K562 (cell line): ENCODE measurements around the gene NEU1. TPM values are rescaled to one million over a fixed set of nuclear protein-coding genes. Genes with fewer than 3 reads are reported as not detected.
A peak's percentile ranks its signal among the peaks of the same experiment; 100 is the strongest.

Source experiments
- ARID2 ChIP-seq: fragments of 450-650 bp; IDR thresholded peaks from 2 replicates; pipeline ENCODE4 v1.6.1; 2017; ENCODE audit warnings: antibody characterized with exemption, mild to moderate bottlenecking
- ARID4B ChIP-seq: sonication (generic); formaldehyde crosslinking; IDR thresholded peaks from 2 replicates; pipeline ENCODE4 v1.8.0; 2022; ENCODE audit warnings: mild to moderate bottlenecking, missing genetic modification reagents
- CHD1 ChIP-seq: fragments of 200-600 bp; sonication (generic); IDR thresholded peaks from one replicate; pipeline ENCODE4 v1.6.1; 2012; ENCODE audit warnings: mild to moderate bottlenecking, moderate library complexity, low read length, inconsistent platforms
- FIP1L1 ChIP-seq: fragments of 200-400 bp; formaldehyde crosslinking; IDR thresholded peaks from 2 replicates; pipeline ENCODE4 v1.6.1; 2018; ENCODE audit warnings: mild to moderate bottlenecking, low read depth, low read length; ENCODE audit not compliant: poor library complexity, severe bottlenecking
- GABPA ChIP-seq: fragments of 200-800 bp; sonication (Bioruptor generic); conservative IDR thresholded peaks from 2 replicates; pipeline ENCODE4 v1.6.1; 2016; ENCODE audit warnings: low read depth, missing genetic modification characterization, missing compliant biosample characterization
- GTF2A2 ChIP-seq: IDR thresholded peaks from 2 replicates; pipeline ENCODE4 v1.6.1; 2016; ENCODE audit warnings: mild to moderate bottlenecking, missing genetic modification characterization, missing compliant biosample characterization
- KAT7 ChIP-seq: sonication (generic); formaldehyde crosslinking; IDR thresholded peaks from 2 replicates; pipeline ENCODE4 v1.8.0; 2022; ENCODE audit warnings: missing genetic modification reagents, mild to moderate bottlenecking, borderline replicate concordance
- KDM4B ChIP-seq, 2 experiments: fragments of 450-650 bp in 1 of 2; sonication (generic) in 1 of 2; IDR thresholded peaks; 2 replicates each; pipeline ENCODE4 v1.6.1; 2016 to 2017; ENCODE audit warnings: borderline replicate concordance in 2 of 2, antibody characterized with exemption in 1 of 2, low read depth in 1 of 2, mild to moderate bottlenecking in 1 of 2
- KLF16 ChIP-seq: IDR thresholded peaks from 2 replicates; pipeline ENCODE4 v1.6.1; 2016; ENCODE audit warnings: antibody characterized with exemption
- MTA2 ChIP-seq: fragments of 450-650 bp; IDR thresholded peaks from 2 replicates; pipeline ENCODE4 v1.6.1; 2016; ENCODE audit warnings: low read depth
- RBM15 ChIP-seq: fragments of 200-400 bp; formaldehyde crosslinking; IDR thresholded peaks from 2 replicates; pipeline ENCODE4 v1.6.1; 2018; ENCODE audit warnings: mild to moderate bottlenecking, low read length, moderate library complexity; ENCODE audit not compliant: insufficient read depth
- RBM25 ChIP-seq: fragments of 200-400 bp; formaldehyde crosslinking; IDR thresholded peaks from 2 replicates; pipeline ENCODE4 v1.6.1; 2018; ENCODE audit warnings: low read length, low read depth, moderate library complexity; ENCODE audit not compliant: severe bottlenecking
- SAFB2 ChIP-seq: fragments of 200-400 bp; formaldehyde crosslinking; IDR thresholded peaks from 2 replicates; pipeline ENCODE4 v1.6.1; 2018; ENCODE audit warnings: borderline replicate concordance, low read length, low read depth, moderate library complexity; ENCODE audit not compliant: severe bottlenecking
- SLC30A9 ChIP-seq: fragments of 250-450 bp; sonication (Bioruptor Pico); IDR thresholded peaks from 2 replicates; pipeline ENCODE4 v1.8.0; 2022; ENCODE audit warnings: mild to moderate bottlenecking, moderate library complexity
- SMARCE1 ChIP-seq: fragments of 450-650 bp; IDR thresholded peaks from 2 replicates; pipeline ENCODE4 v1.7.1; 2016; ENCODE audit warnings: mild to moderate bottlenecking
- STAG1 ChIP-seq: sonication (generic); formaldehyde crosslinking; IDR thresholded peaks from 2 replicates; pipeline ENCODE4 v1.5.0; 2020; ENCODE audit warnings: missing genetic modification reagents, borderline replicate concordance
- TAF15 ChIP-seq: fragments of 200-400 bp; formaldehyde crosslinking; IDR thresholded peaks from 2 replicates; pipeline ENCODE4 v1.6.1; 2017; ENCODE audit warnings: mild to moderate bottlenecking, low read depth, low read length, moderate library complexity
- ZBED1 ChIP-seq: IDR thresholded peaks from 2 replicates; pipeline ENCODE4 v1.6.1; 2014
- ZNF589 ChIP-seq: fragments of 200-800 bp; sonication (Bioruptor generic); IDR thresholded peaks from 2 replicates; pipeline ENCODE4 v1.6.1; 2016; ENCODE audit warnings: low read depth, missing genetic modification characterization, missing compliant biosample characterization
- polyA plus RNA-seq, 8 experiments: library from polyadenylated mRNA; depleted of rRNA in 4 of 8; stranded (reverse) in 5 of 8; unstranded in 3 of 8; fragments of >200 nt; fragmentation: Nextera tagmentation in 2 of 8; fragmentation: Illumina TruSeq in 1 of 8; extraction: Ambion mirVana in 2 of 8; extraction: Trizol in 1 of 8; gene quantifications; 2 replicates each; pipeline versions ENCODE4 v1.2.1 to v1.2.3, GENCODE V29; 2011 to 2014; ENCODE audit warnings: inconsistent platforms in 1 of 8, missing spikeins in 1 of 8
- total RNA-seq, 7 experiments: library from RNA; depleted of rRNA in 6 of 7; stranded (reverse); fragments of >200 nt in 6 of 7; fragmentation: Illumina TruSeq in 2 of 7; extraction: Trizol in 2 of 7; gene quantifications; 2 replicates each; pipeline versions ENCODE4 v1.2.1 to v1.2.3, GENCODE V29; 2011 to 2021; ENCODE audit warnings: low replicate concordance in 1 of 7
- TF ChIP-seq, protein P1 (sequence below): sonication (generic); formaldehyde crosslinking; IDR thresholded peaks from 2 replicates; pipeline ENCODE4 v1.8.0; 2022; ENCODE audit warnings: missing genetic modification reagents, mild to moderate bottlenecking, borderline replicate concordance

Gene NEU1
- total and polyA plus RNA-seq, 9 of the 15 experiments (the other 6 are each of a cell fraction or from before 2014, with no cell fraction given) = 14.8 to 67.8 (median 51.0) TPM

DNA sequence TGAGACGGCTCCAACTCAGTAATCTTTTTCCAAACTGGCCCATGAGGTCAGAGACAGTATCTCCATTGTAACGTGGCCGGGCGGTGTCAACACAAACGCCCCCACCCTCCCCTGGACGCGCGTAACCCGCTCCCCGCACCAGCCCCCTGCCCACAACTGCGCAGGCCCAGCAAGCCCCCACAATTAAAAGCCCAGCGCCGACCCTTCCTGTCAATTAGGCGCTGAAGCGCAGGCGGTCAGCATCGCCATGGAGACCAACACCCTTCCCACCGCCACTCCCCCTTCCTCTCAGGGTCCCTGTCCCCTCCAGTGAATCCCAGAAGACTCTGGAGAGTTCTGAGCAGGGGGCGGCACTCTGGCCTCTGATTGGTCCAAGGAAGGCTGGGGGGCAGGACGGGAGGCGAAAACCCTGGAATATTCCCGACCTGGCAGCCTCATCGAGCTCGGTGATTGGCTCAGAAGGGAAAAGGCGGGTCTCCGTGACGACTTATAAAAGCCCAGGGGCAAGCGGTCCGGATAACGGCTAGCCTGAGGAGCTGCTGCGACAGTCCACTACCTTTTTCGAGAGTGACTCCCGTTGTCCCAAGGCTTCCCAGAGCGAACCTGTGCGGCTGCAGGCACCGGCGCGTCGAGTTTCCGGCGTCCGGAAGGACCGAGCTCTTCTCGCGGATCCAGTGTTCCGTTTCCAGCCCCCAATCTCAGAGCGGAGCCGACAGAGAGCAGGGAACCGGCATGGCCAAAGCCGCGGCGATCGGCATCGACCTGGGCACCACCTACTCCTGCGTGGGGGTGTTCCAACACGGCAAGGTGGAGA lies 47.4 kb downstream of the NEU1 start, which contains the start of the genes HSPA1A and HSPA1L (continued):
- TF ChIP-seq FIP1L1 = peak; percentile 84
- TF ChIP-seq SLC30A9 (CRISPR knock-in tag) = no peak
- peak; percentile 96 for TF ChIP-seq GTF2A2 (tag)
- TF ChIP-seq MTA2 = no peak
- TF ChIP-seq GABPA (tag) = no peak
- TF ChIP-seq SMARCE1 = peak; percentile 46; the same call in 1 of the 2 replicates
- TF ChIP-seq KLF16 = 0 out of 2 replicates have a peak, but pooled peaks have one; percentile 2
- TF ChIP-seq RBM15 = no peak
- no peak for TF ChIP-seq KDM4B (IDR thresholded peaks at IDR 0.05; ENCODE audit: borderline replicate concordance in 2 of 2, low read depth in 1 of 2)
- peak; percentile 99 for TF ChIP-seq KAT7
- peak; percentile 75 for TF ChIP-seq RBM25
- TF ChIP-seq ARID4B (CRISPR knock-in tag) = peak; percentile 82
- no peak for TF ChIP-seq STAG1 (CRISPR knock-in tag)
- TF ChIP-seq SAFB2 = no peak
- TF ChIP-seq ZBED1 = peak; percentile 97; the same call in 1 of the 2 replicates
- TF ChIP-seq, protein P1, sequence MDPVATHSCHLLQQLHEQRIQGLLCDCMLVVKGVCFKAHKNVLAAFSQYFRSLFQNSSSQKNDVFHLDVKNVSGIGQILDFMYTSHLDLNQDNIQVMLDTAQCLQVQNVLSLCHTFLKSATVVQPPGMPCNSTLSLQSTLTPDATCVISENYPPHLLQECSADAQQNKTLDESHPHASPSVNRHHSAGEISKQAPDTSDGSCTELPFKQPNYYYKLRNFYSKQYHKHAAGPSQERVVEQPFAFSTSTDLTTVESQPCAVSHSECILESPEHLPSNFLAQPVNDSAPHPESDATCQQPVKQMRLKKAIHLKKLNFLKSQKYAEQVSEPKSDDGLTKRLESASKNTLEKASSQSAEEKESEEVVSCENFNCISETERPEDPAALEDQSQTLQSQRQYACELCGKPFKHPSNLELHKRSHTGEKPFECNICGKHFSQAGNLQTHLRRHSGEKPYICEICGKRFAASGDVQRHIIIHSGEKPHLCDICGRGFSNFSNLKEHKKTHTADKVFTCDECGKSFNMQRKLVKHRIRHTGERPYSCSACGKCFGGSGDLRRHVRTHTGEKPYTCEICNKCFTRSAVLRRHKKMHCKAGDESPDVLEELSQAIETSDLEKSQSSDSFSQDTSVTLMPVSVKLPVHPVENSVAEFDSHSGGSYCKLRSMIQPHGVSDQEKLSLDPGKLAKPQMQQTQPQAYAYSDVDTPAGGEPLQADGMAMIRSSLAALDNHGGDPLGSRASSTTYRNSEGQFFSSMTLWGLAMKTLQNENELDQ = no peak
- no peak for TF ChIP-seq ARID2
- TF ChIP-seq TAF15 = no peak
- TF ChIP-seq CHD1 = peak; percentile 17
- TF ChIP-seq ZNF589 (CRISPR knock-in tag) = no peak
